GM12891 (cell line): ENCODE results near the gene PHETA1.

Experiments used
- PAX5 ChIP-seq: IDR thresholded peaks from 2 replicates; pipeline ENCODE4 v1.6.1; 2011; ENCODE audit warnings: low read length, moderate library complexity, mild to moderate bottlenecking; ENCODE audit not compliant: insufficient read depth, severe bottlenecking
- POLR2A ChIP-seq: IDR thresholded peaks from 2 replicates; pipeline ENCODE4 v1.6.1; 2011; ENCODE audit warnings: low read depth, low read length, control low read depth
- POLR2AphosphoS5 ChIP-seq: IDR thresholded peaks from 2 replicates; pipeline ENCODE4 v1.6.1; 2011; ENCODE audit warnings: low read depth, low read length, control low read depth
- SPI1 ChIP-seq: IDR thresholded peaks from 2 replicates; pipeline ENCODE4 v1.6.1; 2011; ENCODE audit warnings: low read depth, low read length, control low read depth

DNA sequence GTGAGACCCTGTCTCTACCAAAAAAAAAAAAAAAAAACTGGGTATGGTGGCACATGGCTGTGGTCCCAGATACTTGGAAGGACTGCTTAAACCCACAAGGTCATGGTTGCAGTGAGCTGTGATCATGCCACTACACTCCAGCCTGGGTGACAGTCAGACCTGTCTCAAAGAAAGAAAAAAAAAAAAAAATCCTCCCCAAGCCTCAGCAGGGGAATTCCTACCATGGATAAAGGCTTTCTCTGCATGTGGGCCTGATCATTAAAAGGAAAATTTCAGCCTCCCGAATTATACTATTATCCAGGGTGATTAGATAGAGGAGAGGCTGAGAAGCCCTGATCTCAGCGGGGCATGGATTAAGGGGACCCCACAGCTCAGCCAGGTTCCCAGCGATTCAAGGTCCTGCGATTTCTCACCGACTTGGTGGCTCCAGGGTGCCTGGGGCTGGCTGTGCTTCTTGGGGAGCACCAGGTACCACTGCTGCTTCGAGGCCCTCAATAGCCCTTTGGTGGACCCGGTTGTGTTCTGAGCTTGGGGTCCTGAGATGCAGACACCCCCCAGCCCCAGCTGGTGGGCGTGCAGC is 42.4 kb upstream of the PHETA1 start:
- TF ChIP-seq SPI1: no peak
- no peak for TF ChIP-seq POLR2A
- no peak for TF ChIP-seq POLR2AphosphoS5
- no peak for TF ChIP-seq PAX5
